GM18520 (cell line): ENCODE measurements around the gene ENPP5.
A peak's percentile ranks its signal among the peaks of the same experiment; 100 is the strongest.

Experiments
- ATAC-seq: cut with Tn5 transposase; IDR thresholded peaks from one replicate; pipeline ENCODE4 v1.9.1; 2021; ENCODE audit not compliant: unreplicated experiment

Gene ENPP5

GRCh38 chr6:46170357-46171289 lies at the start of gene ENPP5:
Gene ENPP5, minus strand, starts transcription at chr6:46170980. Its CDS starts 2,718 bp downstream, at chr6:46168262.
- ATAC-seq = peak; percentile 71

- ATAC-seq = no peak
Observed at GRCh38 chr6:46219661-46220060, 48.9 kb upstream of the ENPP5 start.

- ATAC-seq = no peak
Observed at GRCh38 chr6:46218457-46218856, 47.7 kb upstream of the ENPP5 start.

- ATAC-seq = peak; percentile 55
Observed at GRCh38 chr6:46217671-46218131, 46.9 kb upstream of the ENPP5 start.

- ATAC-seq = no peak
Observed at GRCh38 chr6:46216879-46217278, 46.1 kb upstream of the ENPP5 start.

- ATAC-seq = no peak
Observed at GRCh38 chr6:46215777-46216176, 45.0 kb upstream of the ENPP5 start.

- no peak for ATAC-seq
Observed at GRCh38 chr6:46215213-46215612, 44.4 kb upstream of the ENPP5 start.

GRCh38 chr6:46211917-46212316 lies 41.1 kb upstream of the ENPP5 start:
- no peak for ATAC-seq

- no peak for ATAC-seq
Observed at GRCh38 chr6:46210294-46210693, 39.5 kb upstream of the ENPP5 start.

- ATAC-seq = no peak
Observed at GRCh38 chr6:46208303-46208702, 37.5 kb upstream of the ENPP5 start.

GRCh38 chr6:46207174-46207573 lies 36.4 kb upstream of the ENPP5 start:
- no peak for ATAC-seq

GRCh38 chr6:46204880-46205650 lies 34.3 kb upstream of the ENPP5 start:
- ATAC-seq = no peak

- no peak for ATAC-seq
Observed at GRCh38 chr6:46203391-46204177, 32.8 kb upstream of the ENPP5 start.

- ATAC-seq = no peak
Observed at GRCh38 chr6:46201702-46202101, 30.9 kb upstream of the ENPP5 start.

GRCh38 chr6:46199387-46199786 lies 28.6 kb upstream of the ENPP5 start:
- ATAC-seq = no peak

- ATAC-seq = no peak
Observed at GRCh38 chr6:46191961-46192360, 21.2 kb upstream of the ENPP5 start.

GRCh38 chr6:46190889-46191288 lies 20.1 kb upstream of the ENPP5 start:
- no peak for ATAC-seq

- ATAC-seq = no peak
Observed at GRCh38 chr6:46189726-46190125, 18.9 kb upstream of the ENPP5 start.

- no peak for ATAC-seq
Observed at GRCh38 chr6:46186583-46186982, 15.8 kb upstream of the ENPP5 start.

GRCh38 chr6:46184114-46184513 lies 13.3 kb upstream of the ENPP5 start:
- ATAC-seq = no peak

- no peak for ATAC-seq
Observed at GRCh38 chr6:46175976-46176375, 5.2 kb upstream of the ENPP5 start.
